H1 (cell line): Measurements from ENCODE around the gene KRT1. TPM values are rescaled to one million over a fixed set of nuclear protein-coding genes. Genes with fewer than 3 reads are reported as not detected.

Experiments
- CTCF ChIA-PET: fragments of 300-600 bp; sonication (Branson Sonifier 250); formaldehyde crosslinking; loops from one replicate; lab custom pipeline; 2021; ENCODE audit not compliant: partially characterized antibody; lab: Charles Lee
- POLR2A ChIA-PET: fragments of 300-600 bp; sonication (Branson Sonifier 250); formaldehyde crosslinking; loops from one replicate; lab custom pipeline; 2021; ENCODE audit warnings: inconsistent platforms; ENCODE audit not compliant: partially characterized antibody; lab: Charles Lee
- DNase-seq, 2 experiments: peaks; one replicate each; pipeline versions ENCODE4 v3.0.0 to v3.0.0-alpha.2; 2010 to 2022; ENCODE audit warnings: low spot score in 2 of 2, low read depth in 1 of 2, mixed read lengths in 1 of 2
- FAIRE-seq: peaks from 2 replicates; lab custom pipeline; 2011; peaks lifted over from hg19 to GRCh38; lab: Jason Lieb, UNC
- H2AFZ ChIP-seq: 2 replicates; pipeline ENCODE4 v1.8.1; 2012; ENCODE audit warnings: low read length, inconsistent platforms
- H2AK5ac ChIP-seq: 2 replicates; pipeline ENCODE4 v1.6.1; 2013; ENCODE audit warnings: low read depth, low read length
- H2BK120ac ChIP-seq: replicated peaks from 2 replicates; pipeline ENCODE3; 2013; ENCODE audit warnings: low read depth, low read length, inconsistent platforms
- H2BK12ac ChIP-seq: 2 replicates; pipeline ENCODE4 v1.6.1; 2013; ENCODE audit warnings: low read depth, low read length
- H2BK15ac ChIP-seq: 2 replicates; pipeline ENCODE4 v1.6.1; 2013; ENCODE audit warnings: low read length
- H2BK20ac ChIP-seq: 2 replicates; pipeline ENCODE4 v1.6.1; 2013; ENCODE audit warnings: low read length
- H2BK5ac ChIP-seq: 2 replicates; pipeline ENCODE4 v1.6.1; 2013; ENCODE audit warnings: low read depth, low read length
- H3K14ac ChIP-seq: 2 replicates; pipeline ENCODE4 v1.6.1; 2013; ENCODE audit warnings: inconsistent platforms; ENCODE audit not compliant: insufficient read length
- H3K18ac ChIP-seq: 2 replicates; pipeline ENCODE4 v1.6.1; 2013; ENCODE audit warnings: low read length; ENCODE audit errors: extremely low read depth
- H3K23ac ChIP-seq: 2 replicates; pipeline ENCODE4 v1.6.1; 2013; ENCODE audit warnings: inconsistent platforms; ENCODE audit not compliant: insufficient read length
- H3K23me2 ChIP-seq: 2 replicates; pipeline ENCODE4 v1.6.1; 2013; ENCODE audit warnings: low read depth, low read length
- H3K27ac ChIP-seq: 2 replicates; pipeline ENCODE4 v1.6.1; 2011; ENCODE audit warnings: low read depth, low read length, inconsistent platforms
- H3K27me3 ChIP-seq, 4 experiments: replicated peaks in 1 of 4; 1 replicate in 1 of 4; 2 replicates in 3 of 4; pipeline versions ENCODE4 v1.6.1 to v1.8.1; 2011 to 2013; ENCODE audit warnings: low read length in 3 of 4, mild to moderate bottlenecking in 3 of 4, inconsistent platforms in 2 of 4, mixed read lengths in 2 of 4, moderate library complexity in 1 of 4; ENCODE audit not compliant: control insufficient read depth in 3 of 4, insufficient read depth in 3 of 4; ENCODE audit errors: extremely low read depth in 1 of 4
- H3K36me3 ChIP-seq, 4 experiments: 2 replicates each; pipeline versions ENCODE4 v1.6.1 to v1.8.1; 2011 to 2013; ENCODE audit warnings: mild to moderate bottlenecking in 4 of 4, low read length in 3 of 4, moderate library complexity in 2 of 4, control low read depth in 1 of 4, inconsistent platforms in 1 of 4; ENCODE audit not compliant: insufficient read depth in 4 of 4, control insufficient read depth in 2 of 4
- H3K4ac ChIP-seq: replicated peaks from 2 replicates; pipeline ENCODE3; 2013; ENCODE audit warnings: low read length, low read depth, mixed read lengths, inconsistent platforms; ENCODE audit not compliant: insufficient read length
- H3K4me1 ChIP-seq, 4 experiments: replicated peaks in 1 of 4; 1 replicate in 1 of 4; 2 replicates in 3 of 4; pipeline versions ENCODE4 v1.6.1 to v1.8.1; 2011 to 2013; ENCODE audit warnings: low read length in 3 of 4, inconsistent platforms in 2 of 4, mixed read lengths in 1 of 4; ENCODE audit not compliant: insufficient read depth in 4 of 4, control insufficient read depth in 3 of 4
- H3K4me2 ChIP-seq, 2 experiments: 2 replicates each; pipeline versions ENCODE4 v1.6.1 to v1.8.1; 2011 to 2013; ENCODE audit warnings: low read depth in 2 of 2, low read length in 2 of 2, control low read depth in 1 of 2, inconsistent platforms in 1 of 2, mild to moderate bottlenecking in 1 of 2; ENCODE audit not compliant: insufficient read depth in 1 of 2
- H3K4me3 ChIP-seq, 4 experiments: fragments of 200-600, 300-600 bp in 1 of 4; sonication (generic), shearing (Covaris generic), sonication (Bioruptor Twin) in 1 of 4; 2 replicates each; pipeline versions ENCODE4 v1.5.1 to v1.8.1; 2011 to 2016; ENCODE audit warnings: low read length in 4 of 4, low read depth in 3 of 4, control low read depth in 2 of 4, inconsistent platforms in 2 of 4, mild to moderate bottlenecking in 2 of 4, mixed read lengths in 1 of 4, moderate library complexity in 1 of 4; ENCODE audit not compliant: insufficient read depth in 2 of 4; ENCODE audit errors: extremely low read depth in 1 of 4
- H3K56ac ChIP-seq: replicated peaks from 2 replicates; pipeline ENCODE3; 2013; ENCODE audit warnings: low read depth, mild to moderate bottlenecking, mixed read lengths, low read length, inconsistent platforms; ENCODE audit not compliant: insufficient read length
- H3K79me1 ChIP-seq: 2 replicates; pipeline ENCODE4 v1.6.1; 2013; ENCODE audit warnings: low read depth, low read length, control low read depth
- H3K79me2 ChIP-seq, 2 experiments: 2 replicates each; pipeline versions ENCODE4 v1.6.1 to v1.8.1; 2012 to 2013; ENCODE audit warnings: low read length in 2 of 2, mild to moderate bottlenecking in 2 of 2, inconsistent platforms in 1 of 2; ENCODE audit not compliant: insufficient read depth in 2 of 2, control insufficient read depth in 1 of 2
- H3K9ac ChIP-seq, 4 experiments: replicated peaks in 1 of 4; 1 replicate in 1 of 4; 2 replicates in 3 of 4; pipeline versions ENCODE4 v1.6.1 to v1.8.1; 2011 to 2013; ENCODE audit warnings: low read depth in 3 of 4, low read length in 3 of 4, control low read depth in 2 of 4, mild to moderate bottlenecking in 2 of 4, moderate library complexity in 2 of 4, inconsistent platforms in 1 of 4; ENCODE audit errors: extremely low read depth in 1 of 4
- H3K9me3 ChIP-seq, 2 experiments: 2 replicates each; pipeline versions ENCODE4 v1.6.1 to v1.8.1; 2012 to 2013; ENCODE audit warnings: mild to moderate bottlenecking in 2 of 2, moderate library complexity in 2 of 2, control low read depth in 1 of 2, inconsistent platforms in 1 of 2, low read depth in 1 of 2, low read length in 1 of 2, mixed read lengths in 1 of 2; ENCODE audit not compliant: insufficient read depth in 2 of 2
- H4K20me1 ChIP-seq, 2 experiments: replicated peaks in 1 of 2; 2 replicates each; pipeline versions ENCODE3 to v1.8.1; 2011 to 2013; ENCODE audit warnings: inconsistent platforms in 2 of 2, low read length in 2 of 2, mild to moderate bottlenecking in 1 of 2; ENCODE audit not compliant: insufficient read depth in 2 of 2, control insufficient read depth in 1 of 2
- H4K5ac ChIP-seq: 2 replicates; pipeline ENCODE4 v1.6.1; 2013; ENCODE audit warnings: low read length, low read depth, mixed read lengths, inconsistent platforms; ENCODE audit not compliant: insufficient read length
- H4K8ac ChIP-seq: 2 replicates; pipeline ENCODE4 v1.8.0; 2013; ENCODE audit warnings: mild to moderate bottlenecking, moderate library complexity, low read length, inconsistent platforms; ENCODE audit not compliant: insufficient read depth; ENCODE audit errors: extremely low read depth
- H4K91ac ChIP-seq: replicated peaks from 2 replicates; pipeline ENCODE3; 2013; ENCODE audit warnings: low read length, mixed read lengths, inconsistent platforms; ENCODE audit not compliant: insufficient read length
- BACH1 ChIP-seq: IDR thresholded peaks from 2 replicates; pipeline ENCODE4 v1.6.1; 2012; ENCODE audit warnings: low read length, improper control_type of control experiment
- BCL11A ChIP-seq, 2 experiments: IDR thresholded peaks; one replicate each; pipeline ENCODE4 v1.6.1; 2011; ENCODE audit warnings: low read depth in 2 of 2, low read length in 2 of 2, mild to moderate bottlenecking in 2 of 2
- CBX8 ChIP-seq: fragments of 300-800, 300-1000 bp; sonication (generic); IDR thresholded peaks from 2 replicates; pipeline ENCODE4 v1.7.1; 2016; ENCODE audit warnings: low read depth, low read length, borderline replicate concordance
- CHD2 ChIP-seq: IDR thresholded peaks from 2 replicates; pipeline ENCODE4 v1.6.1; 2012; ENCODE audit warnings: low read length, improper control_type of control experiment
- CTCF ChIP-seq, 3 experiments: IDR thresholded peaks; 1 replicate in 2 of 3; 2 replicates in 1 of 3; pipeline versions ENCODE4 v1.5.1 to v1.6.1; 2011; ENCODE audit warnings: low read length in 3 of 3, mild to moderate bottlenecking in 3 of 3, inconsistent platforms in 2 of 3, low read depth in 1 of 3, moderate library complexity in 1 of 3; ENCODE audit not compliant: insufficient read depth in 1 of 3; ENCODE audit errors: control extremely low read depth in 1 of 3
- KDM4A ChIP-seq: IDR thresholded peaks from one replicate; pipeline ENCODE4 v1.7.1; 2012; ENCODE audit warnings: low read depth, mild to moderate bottlenecking, moderate library complexity, low read length, inconsistent platforms; ENCODE audit not compliant: severe bottlenecking
- POLR2A ChIP-seq, 2 experiments: IDR thresholded peaks; 1 replicate in 1 of 2; 2 replicates in 1 of 2; pipeline ENCODE4 v1.6.1; 2011; ENCODE audit warnings: low read depth in 2 of 2, low read length in 2 of 2, mild to moderate bottlenecking in 2 of 2; ENCODE audit errors: control extremely low read depth in 1 of 2
- POU5F1 ChIP-seq: IDR thresholded peaks from 2 replicates; pipeline ENCODE4 v1.6.1; 2011; ENCODE audit warnings: low read depth, mild to moderate bottlenecking, low read length, moderate library complexity
- SP2 ChIP-seq: IDR thresholded peaks from 2 replicates; pipeline ENCODE4 v1.6.1; 2012; ENCODE audit warnings: mild to moderate bottlenecking, low read length, inconsistent platforms
- SRF ChIP-seq: IDR thresholded peaks from 2 replicates; pipeline ENCODE4 v1.6.1; 2011; ENCODE audit warnings: mild to moderate bottlenecking, low read depth, low read length, moderate library complexity
- TAF7 ChIP-seq: optimal IDR thresholded peaks from 2 replicates; pipeline ENCODE3; 2011; ENCODE audit warnings: low read depth, mild to moderate bottlenecking, inconsistent platforms, low read length, moderate library complexity, borderline replicate concordance
- TCF12 ChIP-seq: IDR thresholded peaks from 2 replicates; pipeline ENCODE4 v1.6.1; 2011; ENCODE audit warnings: low read depth, mild to moderate bottlenecking, low read length
- WGBS, 2 experiments: shearing (Covaris generic) in 1 of 2; methylation state at CpG; one replicate each; pipeline versions ENCODE4 v1.1.6 to v1.1.7; 2013 to 2015; ENCODE audit warnings: low lambda C conversion rate in 2 of 2, mixed read lengths in 2 of 2, inconsistent platforms in 1 of 2, low coverage in 1 of 2, missing lambda C conversion rate in 1 of 2; ENCODE audit not compliant: insufficient replicate concordance in 2 of 2, insufficient coverage in 1 of 2, insufficient read length in 1 of 2; ENCODE audit errors: extremely low coverage in 1 of 2, missing lambda C conversion rate in 1 of 2; 5-methylcytosine and 5-hydroxymethylcytosine counted together
- polyA plus RNA-seq, 7 experiments: library from polyadenylated mRNA; depleted of rRNA in 3 of 7; stranded (reverse) in 5 of 7; unstranded in 2 of 7; fragments of >200 nt in 5 of 7; fragments of 200-250 nt in 2 of 7; gene quantifications; 1 replicate in 5 of 7; 2 replicates in 1 of 7; 4 replicates in 1 of 7; pipeline versions ENCODE4 v1.2.1 to v1.2.3, GENCODE V29; 2011 to 2013; ENCODE audit warnings: missing spikeins in 2 of 7, mixed read lengths in 2 of 7
- total RNA-seq: library from RNA; stranded (reverse); fragmentation: NEBNext Ultra II Directional; extraction: Animal tissue kit (Norgen Biotek cat#: 25700); gene quantifications from 2 replicates; pipeline ENCODE4 v1.2.1, GENCODE V29; 2021

Gene KRT1
- total and polyA plus RNA-seq, 2 of the 8 experiments (the other 6 are each of a cell fraction or from before 2014, with no cell fraction given), result not detected

DNA sequence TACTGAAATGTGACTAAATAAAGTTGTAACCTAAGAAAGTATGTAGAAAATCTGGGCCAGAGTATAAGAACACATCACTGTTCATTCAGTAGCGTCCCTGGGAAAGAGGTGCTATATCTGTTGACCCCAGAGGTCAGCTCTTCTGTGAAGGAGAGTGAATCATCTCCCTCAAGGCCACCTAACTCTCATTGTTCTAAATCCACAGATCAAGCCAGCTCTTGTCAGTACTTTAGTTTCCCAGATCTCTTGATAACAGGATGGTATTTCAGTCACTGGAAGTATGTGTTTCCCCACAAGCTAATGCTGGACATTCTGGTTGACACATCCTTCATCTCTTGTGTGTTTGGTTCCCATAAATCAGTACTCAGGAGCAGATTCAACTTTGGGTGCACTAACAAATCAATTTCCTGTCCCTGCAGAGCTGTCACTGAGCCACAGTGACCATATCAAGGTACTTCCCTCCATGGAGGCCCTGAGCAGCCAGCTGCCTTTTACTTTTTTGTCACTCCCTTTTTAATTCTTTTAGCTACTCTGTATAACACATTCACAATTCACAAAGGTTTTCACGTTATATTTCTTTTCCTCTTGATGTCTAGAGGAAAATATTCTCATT, 7.8 kb downstream of the KRT1 start:
- no peak overlapping the region for H3K18ac ChIP-seq
- CTCF ChIA-PET, result interaction anchor here (0.6 to 4.3 kb wide), 19 partner anchors 6 to 646 kb away, joined by 3 to 16 read pairs (median 3); partner anchors contain the start of gene KRT6C
- POLR2A ChIA-PET, result no interaction called here
- no peak for TF ChIP-seq POLR2A (IDR thresholded peaks at IDR 0.05; ENCODE audit: control extremely low read depth in 1 of 2, low read depth in 2 of 2, low read length in 2 of 2)
- TF ChIP-seq CHD2, result no peak
- TF ChIP-seq SP2, result no peak
- TF ChIP-seq SRF, result no peak
- TF ChIP-seq CTCF (IDR thresholded peaks at IDR 0.05; ENCODE audit: control extremely low read depth in 1 of 3, insufficient read depth in 1 of 3, low read depth in 1 of 3, low read length in 3 of 3), result no peak
- TF ChIP-seq POU5F1, result no peak
- TF ChIP-seq TCF12, result no peak
- no peak for TF ChIP-seq BCL11A (IDR thresholded peaks at IDR 0.05; ENCODE audit: low read depth in 2 of 2, low read length in 2 of 2)
- TF ChIP-seq CBX8, result no peak
- TF ChIP-seq KDM4A, result no peak
- TF ChIP-seq TAF7, result no peak
- no peak for TF ChIP-seq BACH1

More for the DNA sequence above, 7.8 kb downstream of the KRT1 start:
- no peak overlapping the region for H4K8ac ChIP-seq
- no peak overlapping the region for H3K27ac ChIP-seq
- no peak overlapping the region for H2BK5ac ChIP-seq
- no peaks in the 10 kb centered on the region for H3K79me2 ChIP-seq
- no peak overlapping the region for H3K56ac ChIP-seq
- H2BK20ac ChIP-seq, result no peak overlapping the region
- no peaks in the 10 kb centered on the region; the same call in 1 of the 2 replicates for H3K23me2 ChIP-seq
- H3K14ac ChIP-seq, result no peak overlapping the region
- no peak overlapping the region for H2BK120ac ChIP-seq
- H2AFZ ChIP-seq, result no peak overlapping the region
- no peak overlapping the region for H4K5ac ChIP-seq
- no peak overlapping the region for H3K4ac ChIP-seq
- no peak overlapping the region for H3K9ac ChIP-seq
- no peaks in the 10 kb centered on the region for H3K9me3 ChIP-seq
- no peaks in the 10 kb centered on the region for H3K4me1 ChIP-seq
- no peak overlapping the region for H2BK12ac ChIP-seq
- no peaks in the 10 kb centered on the region for H4K20me1 ChIP-seq
- H2BK15ac ChIP-seq, result no peak overlapping the region
- 85% methylated on average over 2 of the region's 2 CpGs; no CpG with 5 or more reads in 1 of the 2 experiments for WGBS, 2 experiments
- H3K4me2 ChIP-seq, result no peak overlapping the region
- H3K79me1 ChIP-seq, result no peaks in the 10 kb centered on the region
- FAIRE-seq (no peak), DNase-seq (no peak)
- no peaks in the 10 kb centered on the region; a peak in 1 of 7 replicates for H3K27me3 ChIP-seq
- H3K23ac ChIP-seq, result no peak overlapping the region
- no peak overlapping the region for H4K91ac ChIP-seq
- no peaks in the 10 kb centered on the region for H3K36me3 ChIP-seq
- H2AK5ac ChIP-seq, result no peak overlapping the region
- H3K4me3 ChIP-seq, result no peak overlapping the region
